Nephron progenitor cell (in vitro differentiated cells): Measurements from ENCODE around the gene DPP6.

Experiments used
- DNase-seq: peaks from one replicate; pipeline ENCODE4 v3.0.0; 2021
- H3K27ac Mint-ChIP-seq: 2 replicates; pipeline ENCODE4 v1.8.0; 2021; ENCODE audit warnings: mild to moderate bottlenecking, moderate library complexity, mixed read lengths
- H3K27me3 Mint-ChIP-seq: 2 replicates; pipeline ENCODE4 v1.8.0; 2021; ENCODE audit warnings: mild to moderate bottlenecking, low read depth, mixed read lengths; ENCODE audit not compliant: poor library complexity
- H3K36me3 Mint-ChIP-seq: 2 replicates; pipeline ENCODE4 v1.8.0; 2021; ENCODE audit warnings: low read depth, mixed read lengths
- H3K4me1 Mint-ChIP-seq: 2 replicates; pipeline ENCODE4 v1.8.0; 2021; ENCODE audit warnings: mixed read lengths
- H3K4me3 Mint-ChIP-seq: 2 replicates; pipeline ENCODE4 v1.8.0; 2021; ENCODE audit warnings: mild to moderate bottlenecking, moderate library complexity, mixed read lengths
- H3K9me3 Mint-ChIP-seq: 2 replicates; pipeline ENCODE4 v1.8.0; 2021; ENCODE audit warnings: mild to moderate bottlenecking, moderate library complexity, mixed read lengths
- CTCF ChIP-seq: fragments of 200-600 bp; sonication (generic); IDR thresholded peaks from 2 replicates; pipeline ENCODE4 v1.5.0; 2021; ENCODE audit warnings: antibody characterized with exemption

Gene DPP6

DNA sequence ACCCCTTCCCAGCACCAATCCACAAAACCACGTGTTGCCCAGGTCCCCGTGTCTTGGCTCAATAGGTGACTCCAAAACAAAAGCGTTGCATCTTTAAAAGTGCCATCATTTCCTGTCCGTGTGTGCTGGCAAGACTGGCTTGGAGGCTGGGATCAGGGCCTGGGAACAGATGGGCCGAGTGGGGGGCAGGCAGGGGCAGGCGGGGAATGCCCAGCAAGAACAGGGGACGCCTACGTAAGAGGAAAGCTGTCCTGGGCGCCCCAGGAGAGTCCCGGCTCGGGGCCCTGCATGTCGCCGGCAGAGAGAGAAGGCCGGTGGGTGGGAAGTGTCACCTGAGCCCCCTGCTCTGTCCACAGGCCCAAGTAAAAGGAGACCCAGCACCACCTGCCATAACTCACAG, 864.2 kb downstream of the DPP6 start:
- Mint-ChIP-seq H3K27me3 (peaks cover 10% of the 10 kb centered on the region), H3K27ac (no peak overlapping the region), H3K4me1 (peaks cover 10% of the 10 kb centered on the region), H3K36me3 (no peaks in the 10 kb centered on the region), H3K4me3 (no peak overlapping the region), H3K9me3 (peaks cover 6% of the 10 kb centered on the region)
- no peak for DNase-seq
- TF ChIP-seq CTCF = no peak

DNA sequence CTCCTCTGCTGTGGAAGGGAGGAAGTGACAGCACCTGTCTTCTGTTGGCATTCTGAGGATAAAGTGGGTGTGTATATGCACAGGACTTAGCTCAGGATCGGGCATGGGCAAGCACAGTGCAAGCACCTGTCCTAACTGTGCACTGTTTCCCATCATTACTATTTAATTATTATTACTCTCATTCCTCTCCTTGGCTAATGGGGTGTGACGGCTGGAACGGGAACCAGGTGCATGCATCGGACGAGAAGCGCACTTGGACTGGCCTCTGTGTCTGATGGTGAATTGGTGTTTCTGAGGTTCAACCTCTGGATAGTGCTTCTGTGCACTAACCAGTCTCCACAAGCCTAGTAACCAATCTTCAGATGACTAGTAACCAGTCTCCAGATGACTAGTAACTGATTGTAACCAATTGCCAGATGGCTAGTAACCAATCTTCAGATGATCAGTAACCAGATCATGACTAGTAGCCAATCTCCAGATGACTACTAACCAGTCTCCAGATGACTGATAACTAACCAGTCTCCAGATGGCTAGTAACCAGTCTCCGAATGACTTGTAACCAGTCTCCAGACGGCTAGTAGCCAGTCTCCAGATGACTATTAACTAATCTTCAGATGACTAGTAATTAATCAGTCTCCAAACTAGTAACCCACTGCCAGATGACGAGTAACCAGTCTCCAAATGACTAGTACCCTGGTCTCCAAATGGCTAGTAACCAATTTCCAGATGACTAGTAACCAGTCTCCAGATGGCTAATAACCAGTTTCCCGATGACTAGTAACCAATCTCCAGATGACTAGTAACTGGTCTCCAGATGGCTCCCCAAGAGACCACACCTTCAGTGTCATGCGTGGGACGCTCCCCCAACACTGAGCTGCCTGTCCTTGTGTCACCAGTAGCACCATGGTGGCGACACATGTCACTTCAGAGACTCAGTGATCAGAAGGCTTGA, 864.9 kb downstream of the DPP6 start:
- DNase-seq = no peak
- TF ChIP-seq CTCF = no peak
- Mint-ChIP-seq H3K4me1 (peaks cover 10% of the 10 kb centered on the region), H3K36me3 (no peaks in the 10 kb centered on the region), H3K9me3 (peaks cover 3% of the 10 kb centered on the region), H3K27ac (no peak overlapping the region), H3K27me3 (peaks cover 8% of the 10 kb centered on the region), H3K4me3 (no peak overlapping the region)

- H3K27me3 Mint-ChIP-seq = peaks cover 8% of the 10 kb centered on the region
- H3K36me3 Mint-ChIP-seq = no peaks in the 10 kb centered on the region
- TF ChIP-seq CTCF = no peak
- peaks cover 4% of the 10 kb centered on the region for H3K9me3 Mint-ChIP-seq
- no peak overlapping the region for H3K27ac Mint-ChIP-seq
- H3K4me1 Mint-ChIP-seq = peaks cover 10% of the 10 kb centered on the region
- no peak overlapping the region for H3K4me3 Mint-ChIP-seq
- no peak for DNase-seq
Measured at GRCh38 chr7:154917808-154918160, 865.6 kb downstream of the DPP6 start.

DNA sequence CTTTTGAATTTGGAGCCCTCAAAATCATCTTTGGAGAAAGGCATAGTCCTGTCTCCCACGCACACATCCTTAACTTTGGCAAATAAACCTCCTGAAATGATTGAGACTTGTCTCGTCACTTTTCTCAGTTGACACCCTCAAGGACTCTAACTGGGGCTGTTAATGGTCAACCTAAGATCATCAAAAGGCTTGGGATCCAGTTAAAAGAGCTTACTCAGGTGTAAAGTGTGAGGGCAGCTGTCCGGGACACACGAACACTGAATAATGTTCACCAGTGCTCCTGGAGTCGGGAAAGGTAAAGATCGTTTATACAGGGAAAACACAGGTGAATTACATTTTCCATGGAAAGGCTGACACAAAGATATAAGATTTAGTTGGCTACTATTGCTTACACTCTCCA, 866.1 kb downstream of the DPP6 start:
- Mint-ChIP-seq H3K9me3 (peaks cover 4% of the 10 kb centered on the region), H3K27ac (peak overlapping the region; percentile 65), H3K36me3 (no peaks in the 10 kb centered on the region), H3K4me3 (no peak overlapping the region), H3K27me3 (peaks cover 7% of the 10 kb centered on the region), H3K4me1 (peaks cover 10% of the 10 kb centered on the region)
- no peak for DNase-seq
- TF ChIP-seq CTCF = no peak

- Mint-ChIP-seq H3K4me3 (no peak overlapping the region), H3K9me3 (peaks cover 4% of the 10 kb centered on the region), H3K4me1 (peaks cover 9% of the 10 kb centered on the region), H3K27ac (no peak overlapping the region), H3K36me3 (no peaks in the 10 kb centered on the region), H3K27me3 (peaks cover 7% of the 10 kb centered on the region)
- DNase-seq = no peak
- no peak for TF ChIP-seq CTCF
Measured at GRCh38 chr7:154918741-154919140, 866.5 kb downstream of the DPP6 start.
